Measurements from ENCODE around the gene EHD2.
"Not testable (repeated sequence)": the region's sequence is repeated elsewhere in the genome, so short reads cannot be mapped to it uniquely, and the experiment has no call there.

The EHD2 gene

DNA sequence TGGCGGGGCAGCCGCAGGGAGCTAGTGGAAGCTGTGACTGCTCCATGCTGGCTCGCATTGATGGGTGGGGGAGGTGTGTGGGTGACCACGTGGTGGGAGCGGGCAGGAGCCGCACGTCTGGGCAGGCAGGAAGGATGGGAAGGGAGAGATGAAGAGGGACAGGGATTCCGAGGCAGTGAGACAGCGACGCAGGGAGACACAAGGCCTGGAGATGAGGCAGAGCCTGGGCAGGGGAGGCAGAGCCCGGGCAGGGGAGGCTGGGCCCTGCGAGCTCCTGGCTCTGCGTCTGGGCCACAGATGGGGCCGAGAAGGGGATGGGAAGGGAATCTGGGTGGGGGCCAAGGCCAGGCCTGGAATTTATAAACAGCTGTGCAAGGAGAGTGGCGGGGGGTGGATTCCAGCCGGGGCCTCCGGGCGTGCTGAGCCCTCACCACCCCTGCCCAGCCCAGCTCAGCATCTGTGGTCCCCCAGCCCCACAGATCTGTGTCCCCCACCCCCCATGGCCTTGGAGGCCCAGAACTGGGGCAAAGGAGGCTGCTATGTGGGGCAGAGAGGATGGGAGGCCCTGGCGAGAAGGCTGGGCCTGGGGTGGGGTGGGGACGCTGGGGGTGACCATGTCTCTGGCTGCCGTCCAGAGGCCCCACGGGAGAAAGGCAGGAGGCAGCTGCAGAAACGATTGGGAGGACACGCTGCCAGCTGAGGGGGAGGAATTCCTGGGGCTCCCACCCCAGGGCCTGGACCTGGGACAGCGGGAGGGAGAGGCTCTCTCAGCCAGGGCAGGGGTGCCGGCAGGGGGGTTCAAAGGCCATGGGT, 6.0 kb downstream of the EHD2 start:
- Histone ChIP-seq H3K27me3 (peaks cover 15% of the 10 kb centered on the region), H3K9me3 (no peaks in the 10 kb centered on the region), H3K36me3 (no peaks in the 10 kb centered on the region), H3K4me1 (ENCODE audit: control insufficient read depth in 1 of 2, insufficient read depth in 1 of 2, low read depth in 1 of 2, low read length in 1 of 2) (no peaks in the 10 kb centered on the region), H3K4me3 (ENCODE audit: low read depth in 1 of 2, low read length in 1 of 2) (no peak overlapping the region), H3K27ac (no peak overlapping the region)
- TF ChIP-seq CTCF (IDR thresholded peaks at IDR 0.05), result no peak

GRCh38 chr19:47720669-47721422, 7.6 kb downstream of the EHD2 start:
- H3K4me1 ChIP-seq (ENCODE audit: control insufficient read depth in 1 of 2, insufficient read depth in 1 of 2, low read depth in 1 of 2, low read length in 1 of 2), result no peaks in the 10 kb centered on the region
- no peak overlapping the region for H3K4me3 ChIP-seq (ENCODE audit: low read depth in 1 of 2, low read length in 1 of 2)
- TF ChIP-seq CTCF (IDR thresholded peaks at IDR 0.05), result no peak
- H3K27ac ChIP-seq, result no peak overlapping the region
- no peaks in the 10 kb centered on the region for H3K9me3 ChIP-seq
- no peaks in the 10 kb centered on the region for H3K27me3 ChIP-seq
- no peaks in the 10 kb centered on the region for H3K36me3 ChIP-seq

DNA sequence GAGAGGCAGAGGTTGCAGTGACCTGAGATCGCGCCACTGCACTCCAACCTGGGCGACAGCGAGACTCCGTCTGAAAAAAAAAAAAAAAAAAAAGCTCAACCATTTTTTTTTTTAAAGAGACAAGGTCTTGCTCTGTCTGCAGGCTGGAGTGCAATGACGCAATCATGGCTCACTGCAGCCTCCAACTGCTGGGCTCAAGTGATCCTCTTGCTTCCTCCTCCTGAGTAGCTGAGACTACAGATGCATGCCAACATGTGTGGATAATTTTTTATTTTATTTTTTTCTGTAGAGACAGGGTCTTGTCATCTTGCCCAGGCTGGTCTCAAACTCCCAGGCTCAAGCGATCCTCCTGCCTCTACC, 10.3 kb downstream of the EHD2 start:
- Histone ChIP-seq H3K27me3 (peaks cover 17% of the 10 kb centered on the region), H3K36me3 (no peaks in the 10 kb centered on the region), H3K4me3 (ENCODE audit: low read depth in 1 of 2, low read length in 1 of 2) (no peak overlapping the region), H3K9me3 (no peaks in the 10 kb centered on the region), H3K27ac (no peak overlapping the region), H3K4me1 (ENCODE audit: control insufficient read depth in 1 of 2, insufficient read depth in 1 of 2, low read depth in 1 of 2, low read length in 1 of 2) (no peaks in the 10 kb centered on the region)
- no peak for TF ChIP-seq CTCF (IDR thresholded peaks at IDR 0.05)

- Histone ChIP-seq H3K27ac (no peak overlapping the region), H3K4me3 (ENCODE audit: low read depth in 1 of 2, low read length in 1 of 2) (no peak overlapping the region)
These were observed 12.7 kb downstream of the EHD2 start for GRCh38 chr19:47725759-47726401.

DNA sequence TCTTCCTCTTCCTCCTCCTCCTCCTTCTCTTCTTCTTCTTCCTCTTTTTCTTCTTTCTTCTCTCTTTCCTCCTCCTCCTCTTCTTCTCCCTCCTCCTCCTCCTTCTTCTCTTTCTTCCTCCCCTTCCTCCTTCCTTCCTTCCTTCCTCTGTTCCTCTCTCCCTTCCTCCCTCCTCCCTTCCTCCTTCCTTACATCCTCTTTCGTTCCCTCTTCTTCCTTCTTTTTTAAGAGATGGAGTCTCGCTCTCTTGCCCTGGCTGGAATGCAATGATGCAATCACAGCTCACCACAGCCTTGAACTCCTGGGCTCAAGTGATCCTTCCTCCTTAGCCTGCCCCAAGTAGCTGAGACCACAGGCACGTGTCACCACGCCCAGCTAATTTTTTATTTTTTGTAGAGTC, 13.2 kb downstream of the EHD2 start:
- no peaks in the 10 kb centered on the region for H3K9me3 ChIP-seq
- no peaks in the 10 kb centered on the region for H3K4me1 ChIP-seq (ENCODE audit: control insufficient read depth in 1 of 2, insufficient read depth in 1 of 2, low read depth in 1 of 2, low read length in 1 of 2)
- no peak overlapping the region for H3K27ac ChIP-seq
- H3K27me3 ChIP-seq, result peaks cover 42% of the 10 kb centered on the region
- no peak overlapping the region for H3K4me3 ChIP-seq (ENCODE audit: low read depth in 1 of 2, low read length in 1 of 2)
- TF ChIP-seq CTCF (IDR thresholded peaks at IDR 0.05), result no peak
- no peaks in the 10 kb centered on the region for H3K36me3 ChIP-seq

More at GRCh38 chr19:47725759-47726401, 12.7 kb downstream of the EHD2 start:
- no peaks in the 10 kb centered on the region for H3K4me1 ChIP-seq (ENCODE audit: control insufficient read depth in 1 of 2, insufficient read depth in 1 of 2, low read depth in 1 of 2, low read length in 1 of 2)
- H3K36me3 ChIP-seq, result no peaks in the 10 kb centered on the region
- no peaks in the 10 kb centered on the region for H3K9me3 ChIP-seq
- no peak for TF ChIP-seq CTCF (IDR thresholded peaks at IDR 0.05)
- H3K27me3 ChIP-seq, result peaks cover 40% of the 10 kb centered on the region

GRCh38 chr19:47728295-47728694, 15.1 kb downstream of the EHD2 start:
- H3K4me3 ChIP-seq (ENCODE audit: low read depth in 1 of 2, low read length in 1 of 2); H3K9me3 ChIP-seq; H3K27ac ChIP-seq; H3K4me1 ChIP-seq (ENCODE audit: control insufficient read depth in 1 of 2, insufficient read depth in 1 of 2, low read depth in 1 of 2, low read length in 1 of 2); H3K36me3 ChIP-seq: not testable (repeated sequence)
- peaks cover 42% of the 10 kb centered on the region for H3K27me3 ChIP-seq
